Lower leg skin (tissue), 4 donors: Measurements from ENCODE around the gene PDZD7. TPM values are rescaled to one million over a fixed set of nuclear protein-coding genes. Genes with fewer than 3 reads are reported as not detected.

ENCODE experiments used
- DNase-seq, 2 donors: peaks; one replicate each; pipeline ENCODE4 v3.0.0-alpha.2; 2019; ENCODE audit warnings: low spot score in 2 of 2
- H3K4me3 ChIP-seq: fragments of 200-600 bp; sonication (generic); 2 replicates; pipeline ENCODE4 v1.5.1; 2017; ENCODE audit warnings: mild to moderate bottlenecking, low read depth; ENCODE audit not compliant: poor library complexity, severe bottlenecking
- POLR2A ChIP-seq, 2 donors: fragments of 450-650 bp; IDR thresholded peaks; one replicate each; pipeline ENCODE4 v1.6.1; 2016 to 2017; ENCODE audit warnings: antibody characterized with exemption in 2 of 2, mild to moderate bottlenecking in 1 of 2, moderate library complexity in 1 of 2
- WGBS, 2 donors: methylation state at CpG; one replicate each; pipeline ENCODE4 v1.1.5; 2018; 5-methylcytosine and 5-hydroxymethylcytosine counted together
- intact Hi-C: fragments of 100-400 bp; cut with DNase I; formaldehyde crosslinking; loops from one replicate; pipeline ENCODE4 v1.15.0; 2023; ENCODE audit warnings: low total_unique reads
- microRNA counts, 2 donors: library from miRNA; unstranded; fragments of <30 nt; microRNA quantifications; one replicate each; lab custom pipeline; 2016
- microRNA-seq, 2 donors: library from miRNA; unstranded; fragments of <30 nt; microRNA quantifications; one replicate each; pipeline ENCODE4, GENCODE V29; 2016; ENCODE audit warnings: borderline replicate concordance in 2 of 2, borderline number of aligned reads in 1 of 2
- total RNA-seq, 4 donors: library from RNA; depleted of rRNA; stranded (reverse); fragments of >200 nt; gene quantifications; one replicate each; pipeline ENCODE4 v1.1.0, GENCODE V29; 2016
- TF ChIP-seq, protein P1 (sequence below), 3 donors: fragments of 450-650 bp; IDR thresholded peaks; one replicate each; pipeline ENCODE4 v1.5.1; 2016; ENCODE audit warnings: antibody characterized with exemption in 3 of 3, mild to moderate bottlenecking in 3 of 3, moderate library complexity in 2 of 3

Gene PDZD7
- total RNA-seq, 4 donors from 2014 or later: 1.5 to 9.0 (median 3.5) TPM

DNA sequence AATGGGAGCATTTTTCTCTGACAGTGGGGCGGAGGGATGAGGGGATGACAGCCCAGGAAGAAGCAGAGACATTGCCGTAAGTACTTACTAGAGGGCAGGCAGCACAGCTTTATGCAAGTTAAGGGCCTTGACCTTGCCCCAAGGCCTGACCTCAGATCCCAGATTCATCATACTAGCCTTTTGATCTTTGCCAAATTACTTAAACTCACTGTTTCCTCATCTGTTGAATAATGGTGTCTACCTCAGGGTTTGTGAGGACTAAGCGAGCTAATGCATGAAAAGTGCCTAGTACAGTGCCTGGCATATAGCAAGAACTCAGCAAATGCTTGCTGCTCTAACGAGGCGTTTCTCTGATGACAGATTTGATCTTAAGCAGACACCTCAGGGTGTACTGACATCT lies 65.1 kb downstream of the PDZD7 start:
- 69 to 71% methylated on average over 5 of the region's 5 CpGs for WGBS, 2 donors
- intact Hi-C loops: no loop called here
- no peak overlapping the region for H3K4me3 ChIP-seq
- DNase-seq: no peak
- TF ChIP-seq, protein P1, sequence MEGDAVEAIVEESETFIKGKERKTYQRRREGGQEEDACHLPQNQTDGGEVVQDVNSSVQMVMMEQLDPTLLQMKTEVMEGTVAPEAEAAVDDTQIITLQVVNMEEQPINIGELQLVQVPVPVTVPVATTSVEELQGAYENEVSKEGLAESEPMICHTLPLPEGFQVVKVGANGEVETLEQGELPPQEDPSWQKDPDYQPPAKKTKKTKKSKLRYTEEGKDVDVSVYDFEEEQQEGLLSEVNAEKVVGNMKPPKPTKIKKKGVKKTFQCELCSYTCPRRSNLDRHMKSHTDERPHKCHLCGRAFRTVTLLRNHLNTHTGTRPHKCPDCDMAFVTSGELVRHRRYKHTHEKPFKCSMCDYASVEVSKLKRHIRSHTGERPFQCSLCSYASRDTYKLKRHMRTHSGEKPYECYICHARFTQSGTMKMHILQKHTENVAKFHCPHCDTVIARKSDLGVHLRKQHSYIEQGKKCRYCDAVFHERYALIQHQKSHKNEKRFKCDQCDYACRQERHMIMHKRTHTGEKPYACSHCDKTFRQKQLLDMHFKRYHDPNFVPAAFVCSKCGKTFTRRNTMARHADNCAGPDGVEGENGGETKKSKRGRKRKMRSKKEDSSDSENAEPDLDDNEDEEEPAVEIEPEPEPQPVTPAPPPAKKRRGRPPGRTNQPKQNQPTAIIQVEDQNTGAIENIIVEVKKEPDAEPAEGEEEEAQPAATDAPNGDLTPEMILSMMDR (IDR thresholded peaks at IDR 0.05): no peak
- no peak for TF ChIP-seq POLR2A (IDR thresholded peaks at IDR 0.05)

DNA sequence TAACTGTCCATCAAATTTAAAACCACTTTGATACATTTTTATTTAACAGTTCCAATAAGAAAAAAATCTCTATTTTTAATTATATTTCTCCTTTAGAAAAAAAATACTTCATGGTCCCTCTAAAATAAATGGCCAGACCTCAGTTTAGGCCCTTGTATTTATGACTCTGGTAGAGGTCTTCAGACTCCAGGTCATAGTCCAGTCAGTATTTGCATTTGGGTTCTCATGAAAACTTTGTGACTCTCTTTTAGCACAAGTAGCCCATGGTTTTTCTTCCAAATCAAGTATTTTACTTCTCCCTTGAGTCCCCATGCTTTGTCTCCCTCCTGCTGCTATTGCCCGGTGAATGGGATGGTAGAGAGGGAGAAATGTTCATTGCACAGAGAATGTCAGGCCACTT lies 67.1 kb downstream of the PDZD7 start:
- DNase-seq: no peak
- intact Hi-C loops: no loop called here
- no peak for TF ChIP-seq POLR2A (IDR thresholded peaks at IDR 0.05)
- TF ChIP-seq, protein P1 (IDR thresholded peaks at IDR 0.05): no peak
- H3K4me3 ChIP-seq: no peak overlapping the region
- 92 to 96% methylated on average over 1 of the region's 1 CpG for WGBS, 2 donors

DNA sequence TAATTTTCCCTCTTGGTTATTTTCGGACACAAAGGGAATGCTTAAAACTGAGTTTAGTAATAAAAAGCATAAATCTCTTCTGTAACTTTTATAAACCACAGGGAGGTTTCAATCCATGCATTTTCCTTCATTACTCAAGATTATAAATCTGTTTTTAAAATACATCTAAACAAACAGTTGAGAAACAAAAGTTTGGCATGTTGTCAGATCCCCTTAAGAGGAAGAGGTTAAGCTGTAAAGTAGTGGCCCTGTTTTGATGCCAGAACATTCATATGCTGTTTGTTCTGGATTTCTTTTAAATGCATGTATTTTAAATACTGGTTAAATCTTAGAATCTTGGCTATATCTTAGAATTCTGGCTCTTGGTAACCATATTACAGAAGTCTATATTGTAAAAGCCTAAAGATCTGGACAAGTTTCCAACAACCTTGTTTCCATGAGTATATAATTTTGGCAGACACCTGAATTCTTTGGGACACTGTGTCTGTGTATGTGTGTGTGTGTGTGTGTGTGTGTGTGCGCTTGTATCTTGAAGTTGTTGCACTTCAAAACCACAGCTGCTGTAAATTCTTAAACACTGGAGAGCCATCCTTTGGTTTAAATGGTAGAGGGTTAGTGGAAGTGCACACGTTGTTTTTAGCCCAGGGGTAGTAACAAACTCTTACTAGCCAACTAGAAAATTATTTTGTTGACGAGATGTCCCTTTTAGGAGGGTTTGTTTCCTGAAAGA lies 68.4 kb downstream of the PDZD7 start:
- intact Hi-C loops: no loop called here
- no peak overlapping the region for H3K4me3 ChIP-seq
- 79 to 87% methylated on average over 4 of the region's 4 CpGs for WGBS, 2 donors
- DNase-seq: no peak
- TF ChIP-seq, protein P1 (IDR thresholded peaks at IDR 0.05): no peak
- TF ChIP-seq POLR2A (IDR thresholded peaks at IDR 0.05): no peak

DNA sequence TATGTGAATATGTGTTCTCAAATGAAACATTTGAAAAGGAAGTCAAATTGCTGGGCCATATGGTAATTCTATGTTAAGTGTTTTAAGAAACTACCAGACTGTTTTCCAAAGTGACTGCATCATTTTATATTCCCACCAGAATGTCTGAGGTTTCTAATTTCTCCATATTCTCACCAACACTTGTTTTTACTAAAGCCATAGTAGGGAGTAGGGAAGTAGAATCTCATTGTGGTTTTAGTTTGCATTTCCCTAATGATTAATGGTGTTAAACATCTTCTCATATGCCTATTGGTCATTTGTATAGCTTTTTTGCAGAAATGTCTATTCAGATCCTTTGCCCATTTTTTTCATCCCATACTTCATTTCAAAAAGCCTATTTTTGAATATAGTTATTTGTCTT lies 70.7 kb downstream of the PDZD7 start:
- TF ChIP-seq, protein P1 (IDR thresholded peaks at IDR 0.05): no peak
- TF ChIP-seq POLR2A (IDR thresholded peaks at IDR 0.05): no peak
- no peak overlapping the region for H3K4me3 ChIP-seq
- DNase-seq: no peak
- intact Hi-C loops: no loop called here

MicroRNAs within 50 kb of the gene (microRNA counts, 767-probe panel; counts per million panel counts)
- 0 to 358 counts per million in 2 donors for microRNA hsa-miR-608 (lab: Ali Mortazavi, UCI)

Small RNAs within 50 kb of the gene (microRNA-seq; reads per million reads assigned to microRNA genes)
- gene MIR608: 0 reads per million in 2 donors

Other genes with a start within 250 kb of the PDZD7 start
- 10 to 100 TPM in 3 of 4 donors, 1 to 10 TPM in 1; 8.3 to 23.3 (median 14.9) TPM for gene SLF2, start 118.2 kb downstream of the PDZD7 start, total RNA-seq
- 10 to 100 TPM; 15.3 to 31.9 (median 23.6) TPM for gene SEMA4G, start 61.6 kb downstream of the PDZD7 start, total RNA-seq
- gene MRPL43, start 43.6 kb downstream of the PDZD7 start, total RNA-seq: 100 to 1,000 TPM in 2 of 4 donors, 10 to 100 TPM in 2; 82.2 to 132 (median 100) TPM
- 1 to 10 TPM; 4.2 to 9.2 (median 6.4) TPM for gene TWNK, start 43.6 kb downstream of the PDZD7 start, total RNA-seq
- 10 to 100 TPM; 58.9 to 81.4 (median 71.2) TPM for gene LZTS2, start 31.3 kb downstream of the PDZD7 start, total RNA-seq
- 100 to 1,000 TPM in 1 of 4 donors, 10 to 100 TPM in 3; 55.5 to 127 (median 79.6) TPM for gene SFXN3, start 105 bp upstream of the PDZD7 start, total RNA-seq
- gene KAZALD1, start 30.9 kb upstream of the PDZD7 start, total RNA-seq: 1 to 10 TPM; 2.2 to 6.1 (median 2.7) TPM
- under 1 TPM in 2 of 4 donors, not detected in 2; 0.15 to 0.25 TPM for gene TLX1, start 100.2 kb upstream of the PDZD7 start, total RNA-seq
- not detected for gene LBX1, start 198.3 kb upstream of the PDZD7 start, total RNA-seq